ENCODE measurements around the gene LAPTM5. TPM values are rescaled to one million over a fixed set of nuclear protein-coding genes. Genes with fewer than 3 reads are reported as not detected.

The LAPTM5 gene
- total RNA-seq, 1 experiment from 2014 or later = 0.15 TPM

DNA sequence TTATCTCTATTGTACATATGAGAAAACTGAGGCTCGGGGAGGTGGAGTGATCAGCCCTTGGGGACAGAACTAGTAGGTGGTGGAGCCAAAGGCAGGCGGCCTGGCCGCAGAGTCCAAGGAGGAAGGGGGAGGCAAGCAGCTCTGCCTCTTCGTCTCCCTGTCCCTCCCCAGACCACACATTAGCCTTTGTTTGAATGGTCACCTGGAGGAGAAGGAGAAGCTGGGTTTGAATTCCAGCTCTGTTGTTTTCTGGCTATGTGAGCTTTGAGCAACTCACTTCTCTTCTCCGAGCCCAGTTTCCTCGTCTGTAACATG lies 21.4 kb upstream of the LAPTM5 start:
- Histone ChIP-seq H3K9ac (ENCODE audit: extremely low read depth, insufficient read length, low read length) (no peak overlapping the region), H3K79me2 (ENCODE audit: insufficient read depth, low read length) (no peaks in the 10 kb centered on the region), H3K79me1 (ENCODE audit: insufficient read depth, low read depth, low read length, poor library complexity, severe bottlenecking) (no peaks in the 10 kb centered on the region), H3K4ac (ENCODE audit: low read depth, low read length) (no peak overlapping the region), H3K23ac (ENCODE audit: insufficient read length, low read depth, low read length) (no peak overlapping the region), H3K14ac (ENCODE audit: insufficient read depth, low read length) (no peak overlapping the region), H3K4me2 (ENCODE audit: insufficient read depth, insufficient read length, low read length) (no peak overlapping the region), H4K5ac (ENCODE audit: insufficient read length, low read depth, low read length) (no peak overlapping the region), H3T11ph (ENCODE audit: low read length) (no peak overlapping the region), H3K27me3 (ENCODE audit: insufficient read depth, low read length) (no peaks in the 10 kb centered on the region; the same call in 1 of the 2 replicates), H3K18ac (ENCODE audit: insufficient read length, low read depth, low read length) (no peak overlapping the region), H2BK5ac (ENCODE audit: insufficient read length, low read length) (no peak overlapping the region), H3K4me1 (ENCODE audit: insufficient read depth, low read length) (no peaks in the 10 kb centered on the region), H2AFZ (ENCODE audit: low read length) (no peak overlapping the region), H4K91ac (ENCODE audit: insufficient read length, low read depth, low read length) (no peak overlapping the region), H3K27ac (ENCODE audit: insufficient read length, low read depth, low read length) (no peak overlapping the region), H2AK5ac (ENCODE audit: insufficient read length, low read length) (no peak overlapping the region), H3K9me3 (ENCODE audit: control insufficient read depth, low read depth, low read length) (no peaks in the 10 kb centered on the region), H4K20me1 (ENCODE audit: control insufficient read depth, insufficient read depth, insufficient read length) (no peaks in the 10 kb centered on the region), H3K23me2 (ENCODE audit: insufficient read length, low read depth, low read length, poor library complexity, severe bottlenecking) (peaks cover 4% of the 10 kb centered on the region), H2BK20ac (ENCODE audit: low read depth, low read length, poor library complexity, severe bottlenecking) (no peak overlapping the region), H3K56ac (ENCODE audit: insufficient read length, low read depth, low read length) (no peak overlapping the region), H2BK15ac (ENCODE audit: low read depth, low read length) (no peak overlapping the region), H2BK120ac (ENCODE audit: low read depth, low read length, poor library complexity, severe bottlenecking) (no peak overlapping the region), H2BK12ac (ENCODE audit: insufficient read length, low read depth, low read length) (no peak overlapping the region), H4K8ac (replicated peaks; ENCODE audit: insufficient read length, low read depth, low read length) (no peak overlapping the region)
- H3K4me3 Mint-ChIP-seq = no peak overlapping the region
- no peaks in the 10 kb centered on the region for H3K9me3 Mint-ChIP-seq
- no CpG with 5 or more reads among the region's 6 CpGs for WGBS (ENCODE audit: extremely low coverage, insufficient read length, low lambda C conversion rate)
- no peak for DNase-seq
- H3K27ac Mint-ChIP-seq = no peak overlapping the region
- H3K36me3 Mint-ChIP-seq (ENCODE audit: insufficient read depth in 1 of 3, low read depth in 3 of 3) = no peaks in the 10 kb centered on the region
- TF ChIP-seq, protein P1, sequence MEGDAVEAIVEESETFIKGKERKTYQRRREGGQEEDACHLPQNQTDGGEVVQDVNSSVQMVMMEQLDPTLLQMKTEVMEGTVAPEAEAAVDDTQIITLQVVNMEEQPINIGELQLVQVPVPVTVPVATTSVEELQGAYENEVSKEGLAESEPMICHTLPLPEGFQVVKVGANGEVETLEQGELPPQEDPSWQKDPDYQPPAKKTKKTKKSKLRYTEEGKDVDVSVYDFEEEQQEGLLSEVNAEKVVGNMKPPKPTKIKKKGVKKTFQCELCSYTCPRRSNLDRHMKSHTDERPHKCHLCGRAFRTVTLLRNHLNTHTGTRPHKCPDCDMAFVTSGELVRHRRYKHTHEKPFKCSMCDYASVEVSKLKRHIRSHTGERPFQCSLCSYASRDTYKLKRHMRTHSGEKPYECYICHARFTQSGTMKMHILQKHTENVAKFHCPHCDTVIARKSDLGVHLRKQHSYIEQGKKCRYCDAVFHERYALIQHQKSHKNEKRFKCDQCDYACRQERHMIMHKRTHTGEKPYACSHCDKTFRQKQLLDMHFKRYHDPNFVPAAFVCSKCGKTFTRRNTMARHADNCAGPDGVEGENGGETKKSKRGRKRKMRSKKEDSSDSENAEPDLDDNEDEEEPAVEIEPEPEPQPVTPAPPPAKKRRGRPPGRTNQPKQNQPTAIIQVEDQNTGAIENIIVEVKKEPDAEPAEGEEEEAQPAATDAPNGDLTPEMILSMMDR (conservative IDR thresholded peaks at IDR 0.05) = no peak
- H3K27me3 Mint-ChIP-seq (ENCODE audit: low read depth) = peaks cover 18% of the 10 kb centered on the region
- H3K4me1 Mint-ChIP-seq = peaks cover 10 to 22% of the 10 kb centered on the region in 2 experiments
